HEK293T (cell line): ENCODE measurements around the gene ASCL4.

Experiments used
- CTCF ChIA-PET: fragments of 350-600 bp; formaldehyde crosslinking; extraction: SDS; loops from one replicate; lab custom pipeline; 2021; ENCODE audit warnings: antibody characterized with exemption, inconsistent platforms; lab: Yijun Ruan, JAX
- POLR2A ChIA-PET: fragments of 350-600 bp; formaldehyde crosslinking; extraction: SDS; loops from one replicate; lab custom pipeline; 2020; ENCODE audit warnings: antibody characterized with exemption, inconsistent platforms; lab: Yijun Ruan, JAX
- DNase-seq: peaks from one replicate; pipeline ENCODE4 v3.0.0; 2012; ENCODE audit warnings: mixed read lengths; ENCODE audit errors: extremely low spot score
- ARNT ChIP-seq: fragments of 450-650 bp; IDR thresholded peaks from 2 replicates; pipeline ENCODE4 v1.6.1; 2017; ENCODE audit warnings: mild to moderate bottlenecking
- BHLHE40 ChIP-seq: fragments of 450-650 bp; IDR thresholded peaks from 2 replicates; pipeline ENCODE4 v1.6.1; 2016; ENCODE audit warnings: mild to moderate bottlenecking, moderate library complexity, borderline replicate concordance
- CTBP1 ChIP-seq: fragments of 450-650 bp; IDR thresholded peaks from 2 replicates; pipeline ENCODE4 v1.6.1; 2016; ENCODE audit warnings: borderline replicate concordance
- ELF4 ChIP-seq: fragments of 450-650 bp; IDR thresholded peaks from 2 replicates; pipeline ENCODE4 v1.6.1; 2017; ENCODE audit warnings: antibody characterized with exemption
- FOXA1 ChIP-seq: fragments of 450-650 bp; IDR thresholded peaks from 2 replicates; pipeline ENCODE4 v1.6.1; 2016; ENCODE audit warnings: mild to moderate bottlenecking
- FOXK2 ChIP-seq: fragments of 450-650 bp; IDR thresholded peaks from 2 replicates; pipeline ENCODE4 v1.6.1; 2016; ENCODE audit warnings: mild to moderate bottlenecking
- FOXM1 ChIP-seq: fragments of 450-650 bp; IDR thresholded peaks from 2 replicates; pipeline ENCODE4 v1.6.1; 2017; ENCODE audit warnings: mild to moderate bottlenecking, borderline replicate concordance
- HDGF ChIP-seq: fragments of 450-650 bp; IDR thresholded peaks from 2 replicates; pipeline ENCODE4 v1.6.1; 2017; ENCODE audit warnings: antibody characterized with exemption, borderline replicate concordance
- L3MBTL2 ChIP-seq: fragments of 450-650 bp; conservative IDR thresholded peaks from 2 replicates; pipeline ENCODE4 v1.6.1; 2016; ENCODE audit warnings: mild to moderate bottlenecking
- LEF1 ChIP-seq: fragments of 450-650 bp; IDR thresholded peaks from 2 replicates; pipeline ENCODE4 v1.6.1; 2017; ENCODE audit warnings: mild to moderate bottlenecking, borderline replicate concordance
- NFRKB ChIP-seq: fragments of 450-650 bp; IDR thresholded peaks from 2 replicates; pipeline ENCODE4 v1.6.1; 2016; ENCODE audit warnings: mild to moderate bottlenecking, moderate library complexity
- PKNOX1 ChIP-seq: fragments of 450-650 bp; IDR thresholded peaks from 2 replicates; pipeline ENCODE4 v1.6.1; 2016
- SP1 ChIP-seq: fragments of 450-650 bp; IDR thresholded peaks from 2 replicates; pipeline ENCODE4 v1.6.1; 2017
- SUZ12 ChIP-seq: fragments of 450-650 bp; IDR thresholded peaks from 2 replicates; pipeline ENCODE4 v1.6.1; 2016; ENCODE audit warnings: mild to moderate bottlenecking
- TARDBP ChIP-seq: fragments of 450-650 bp; IDR thresholded peaks from 2 replicates; pipeline ENCODE4 v1.6.1; 2016
- ZNF384 ChIP-seq: fragments of 450-650 bp; IDR thresholded peaks from 2 replicates; pipeline ENCODE4 v1.6.1; 2016

Gene ASCL4

GRCh38 chr12:107801150-107801549 is 26.6 kb downstream of the ASCL4 start:
- CTCF ChIA-PET, result no interaction called here
- TF ChIP-seq NFRKB, result no peak
- no peak for DNase-seq
- POLR2A ChIA-PET, result no interaction called here

GRCh38 chr12:107803092-107803491 is 28.6 kb downstream of the ASCL4 start:
- CTCF ChIA-PET, result interaction anchor here (0.7 kb wide), 1 partner anchor 14 kb away, joined by 3 read pairs; no protein-coding TSS in a partner anchor
- DNase-seq, result no peak
- TF ChIP-seq FOXA1, result no peak
- TF ChIP-seq FOXK2, result no peak
- TF ChIP-seq FOXM1, result no peak
- TF ChIP-seq HDGF, result no peak
- no peak for TF ChIP-seq PKNOX1
- TF ChIP-seq NFRKB, result no peak
- no peak for TF ChIP-seq ARNT
- no peak for TF ChIP-seq CTBP1
- TF ChIP-seq LEF1, result no peak
- no peak for TF ChIP-seq BHLHE40
- TF ChIP-seq SUZ12, result no peak
- no peak for TF ChIP-seq L3MBTL2
- TF ChIP-seq TARDBP, result no peak
- no peak for TF ChIP-seq ELF4
- TF ChIP-seq SP1, result no peak
- POLR2A ChIA-PET, result no interaction called here

- CTCF ChIA-PET, result no interaction called here
- POLR2A ChIA-PET, result no interaction called here
- no peak for DNase-seq
- TF ChIP-seq LEF1, result no peak
- TF ChIP-seq FOXM1, result no peak
- TF ChIP-seq FOXK2, result no peak
- TF ChIP-seq ZNF384, result no peak
- no peak for TF ChIP-seq TARDBP
Measured at GRCh38 chr12:107805488-107806180, 31.1 kb downstream of the ASCL4 start.

- ChIA-PET POLR2A (no interaction called here), CTCF (no interaction called here)
- DNase-seq, result no peak
- no peak for TF ChIP-seq HDGF
- no peak for TF ChIP-seq FOXA1
- TF ChIP-seq BHLHE40, result no peak
- TF ChIP-seq LEF1, result no peak
- no peak for TF ChIP-seq FOXK2
- TF ChIP-seq ELF4, result no peak
- TF ChIP-seq NFRKB, result no peak
- TF ChIP-seq ARNT, result no peak
- TF ChIP-seq TARDBP, result no peak
- no peak for TF ChIP-seq FOXM1
- no peak for TF ChIP-seq CTBP1
- no peak for TF ChIP-seq SUZ12
- no peak for TF ChIP-seq ZNF384
Measured at GRCh38 chr12:107807471-107808150, 33.1 kb downstream of the ASCL4 start.

- TF ChIP-seq ELF4 (no peak), CTBP1 (no peak), FOXM1 (no peak), PKNOX1 (no peak), SP1 (no peak), L3MBTL2 (no peak), NFRKB (no peak), BHLHE40 (no peak), HDGF (no peak), LEF1 (no peak), FOXK2 (no peak), ARNT (no peak), TARDBP (no peak), SUZ12 (no peak), ZNF384 (no peak), FOXA1 (no peak)
- ChIA-PET CTCF (no interaction called here), POLR2A (no interaction called here)
- DNase-seq, result no peak
Measured at GRCh38 chr12:107817250-107817649, 42.7 kb downstream of the ASCL4 start.

GRCh38 chr12:107818984-107819383 is 44.5 kb downstream of the ASCL4 start:
- no peak for DNase-seq
- ChIA-PET POLR2A (no interaction called here), CTCF (interaction anchor here (0.9 kb wide), 1 partner anchor 14 kb away, joined by 3 read pairs; no protein-coding TSS in a partner anchor)
- TF ChIP-seq ARNT, result no peak
- TF ChIP-seq ELF4, result no peak
- TF ChIP-seq PKNOX1, result no peak

DNA sequence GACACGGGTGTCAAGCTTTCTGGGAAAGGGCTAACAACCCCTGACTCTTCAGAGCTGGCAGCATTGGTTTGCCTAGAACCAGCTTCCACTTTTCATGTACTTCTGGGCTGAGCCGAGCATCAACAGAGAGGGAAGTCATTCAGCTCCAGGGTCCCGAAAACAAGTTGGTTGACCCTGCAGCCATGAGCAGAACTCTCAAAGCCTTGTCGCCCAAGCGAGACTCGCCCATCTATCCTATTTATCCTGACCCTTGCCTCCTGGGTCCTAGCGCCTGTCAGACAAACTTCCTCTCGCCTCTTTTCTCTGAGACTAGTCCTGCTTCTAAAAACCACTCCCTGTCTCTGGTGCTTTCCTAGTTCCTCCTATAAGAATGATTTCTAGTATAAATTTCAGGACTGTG is 47.9 kb downstream of the ASCL4 start:
- CTCF ChIA-PET, result no interaction called here
- DNase-seq, result no peak
- TF ChIP-seq FOXM1 (no peak), SP1 (no peak), TARDBP (no peak), HDGF (no peak), SUZ12 (no peak), L3MBTL2 (no peak), ZNF384 (no peak), CTBP1 (no peak), FOXK2 (no peak), LEF1 (no peak), FOXA1 (no peak), BHLHE40 (no peak)
- POLR2A ChIA-PET, result no interaction called here
